ENCODE data around the gene KCTD5. TPM values are rescaled to one million over a fixed set of nuclear protein-coding genes. Genes with fewer than 3 reads are reported as not detected.

Gene KCTD5
- total RNA-seq, 2 donors from 2014 or later: 29.8 to 32.6 TPM

DNA sequence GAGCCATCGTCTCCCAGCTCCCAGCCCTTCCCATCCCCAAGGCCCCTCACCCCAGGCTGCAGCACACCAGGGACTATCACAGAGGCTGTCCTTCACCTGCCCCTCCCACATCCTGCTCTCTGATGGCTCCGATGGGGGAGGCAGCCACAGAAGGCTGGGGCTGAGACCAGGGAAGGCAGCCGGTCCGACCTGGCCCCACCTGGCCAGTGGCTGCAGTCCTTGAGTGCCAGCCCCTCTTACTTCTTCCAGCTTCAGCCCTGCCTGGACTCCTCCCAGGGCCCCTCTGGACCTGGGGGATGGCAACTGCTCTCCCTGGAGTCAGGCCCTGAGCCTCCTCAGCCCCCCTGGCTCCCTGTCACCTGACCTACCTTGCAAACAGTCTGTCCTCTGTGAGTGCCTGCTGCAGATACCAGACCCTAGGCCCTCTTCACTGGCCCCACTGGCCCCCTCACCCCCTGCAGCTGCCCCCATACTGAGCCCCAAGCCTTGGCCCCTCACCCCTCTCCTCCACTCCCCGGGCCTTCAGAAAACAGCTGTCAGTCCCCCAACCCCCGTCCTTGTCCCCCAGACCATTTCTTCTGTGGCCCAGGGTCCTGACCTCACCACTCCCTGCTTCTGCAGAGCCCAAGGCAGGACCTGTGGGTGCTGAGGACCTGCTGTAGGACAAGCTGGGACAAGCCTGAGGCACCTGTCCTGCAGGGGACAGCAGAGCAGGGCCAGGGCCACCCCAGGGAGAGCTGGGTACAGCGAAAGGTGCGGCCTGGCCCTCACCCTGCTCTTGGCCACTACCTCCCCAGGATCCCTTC lies 57.5 kb downstream of the KCTD5 start:
- Mint-ChIP-seq H3K36me3 (ENCODE audit: low read depth) (no peaks in the 10 kb centered on the region), H3K27ac (peak overlapping the region; percentile 80), H3K4me3 (no peak overlapping the region), H3K27me3 (ENCODE audit: insufficient read depth) (no peaks in the 10 kb centered on the region), H3K9me3 (no peaks in the 10 kb centered on the region), H3K4me1 (peaks cover 2% of the 10 kb centered on the region)
- no peak overlapping the region for H3K4me3 ChIP-seq (ENCODE audit: low read length)
- H3K36me3 ChIP-seq (ENCODE audit: control insufficient read depth, insufficient read depth, low read length): no peaks in the 10 kb centered on the region
- TF ChIP-seq CTCF (conservative IDR thresholded peaks at IDR 0.05): no peak
- no peaks in the 10 kb centered on the region for H3K4me1 ChIP-seq (ENCODE audit: control insufficient read depth, insufficient read depth, low read length)
- peak; percentile 74 for DNase-seq
- WGBS, 2 experiments (ENCODE audit: insufficient coverage in 1 of 2, insufficient read length in 1 of 2): 79 to 88% methylated on average over 2 to 8 of the region's 8 CpGs
- no peak overlapping the region for H3K27ac ChIP-seq (ENCODE audit: low read depth, low read length)
- no peaks in the 10 kb centered on the region for H3K9me3 ChIP-seq (ENCODE audit: control insufficient read depth, low read length)
- H3K27me3 ChIP-seq (ENCODE audit: control insufficient read depth, insufficient read depth, low read length, poor library complexity, severe bottlenecking): no peaks in the 10 kb centered on the region
- H3K9ac ChIP-seq (ENCODE audit: extremely low read depth, low read length, poor library complexity, severe bottlenecking): no peak overlapping the region

DNA sequence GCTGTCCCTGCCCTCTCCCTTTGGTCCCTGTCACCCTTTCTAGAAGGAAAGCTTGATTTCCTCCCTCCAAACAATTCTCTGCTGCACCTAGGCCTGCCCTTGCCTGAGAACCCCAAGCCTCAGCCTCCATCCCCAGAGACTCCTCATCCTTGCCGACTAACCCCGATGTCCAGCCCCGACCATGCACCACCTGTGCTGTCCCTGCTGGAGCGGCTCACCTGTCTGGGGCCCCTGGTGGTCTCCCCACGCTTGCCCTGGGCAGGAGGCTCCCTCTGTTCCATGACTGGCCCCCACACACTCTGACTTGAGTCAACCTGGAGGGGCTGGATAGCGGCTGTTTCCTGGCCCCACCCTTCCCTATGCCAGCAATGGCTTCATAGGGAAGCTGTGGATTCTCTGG lies 58.2 kb downstream of the KCTD5 start:
- 93 to 100% methylated on average over 2 to 6 of the region's 6 CpGs for WGBS, 2 experiments (ENCODE audit: insufficient coverage in 1 of 2, insufficient read length in 1 of 2)
- H3K9ac ChIP-seq (ENCODE audit: extremely low read depth, low read length, poor library complexity, severe bottlenecking): no peak overlapping the region
- no peaks in the 10 kb centered on the region for H3K27me3 ChIP-seq (ENCODE audit: control insufficient read depth, insufficient read depth, low read length, poor library complexity, severe bottlenecking)
- H3K9me3 ChIP-seq (ENCODE audit: control insufficient read depth, low read length): no peaks in the 10 kb centered on the region
- Mint-ChIP-seq H3K27ac (peak overlapping the region; percentile 80), H3K9me3 (no peaks in the 10 kb centered on the region), H3K36me3 (ENCODE audit: low read depth) (no peaks in the 10 kb centered on the region), H3K4me3 (no peak overlapping the region), H3K4me1 (peaks cover 2% of the 10 kb centered on the region), H3K27me3 (ENCODE audit: insufficient read depth) (no peaks in the 10 kb centered on the region)
- no peaks in the 10 kb centered on the region for H3K4me1 ChIP-seq (ENCODE audit: control insufficient read depth, insufficient read depth, low read length)
- no peak for DNase-seq
- TF ChIP-seq CTCF (conservative IDR thresholded peaks at IDR 0.05): no peak
- H3K27ac ChIP-seq (ENCODE audit: low read depth, low read length): no peak overlapping the region
- no peaks in the 10 kb centered on the region for H3K36me3 ChIP-seq (ENCODE audit: control insufficient read depth, insufficient read depth, low read length)
- no peak overlapping the region for H3K4me3 ChIP-seq (ENCODE audit: low read length)

DNA sequence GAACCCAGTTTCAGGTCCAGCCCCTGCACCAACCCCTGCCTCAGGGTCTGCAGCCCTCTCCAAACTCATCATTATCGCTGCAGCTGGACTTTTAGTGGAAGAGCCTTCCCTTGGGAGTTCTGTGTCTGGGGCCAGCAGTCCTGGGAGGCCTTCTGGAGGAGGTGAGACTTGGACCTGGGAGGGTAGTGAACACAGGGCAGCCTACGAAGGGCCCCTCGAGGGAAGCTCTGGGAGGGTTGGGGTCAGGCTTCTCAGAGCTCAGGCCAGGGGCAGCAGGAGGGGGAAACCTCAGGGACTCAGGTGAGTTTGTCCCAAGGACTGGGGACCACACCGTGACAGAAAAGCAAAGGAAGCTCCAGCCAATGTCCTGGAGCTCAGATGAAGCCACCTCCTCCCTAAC lies 58.8 kb downstream of the KCTD5 start:
- Histone ChIP-seq H3K36me3 (ENCODE audit: control insufficient read depth, insufficient read depth, low read length) (no peaks in the 10 kb centered on the region), H3K27me3 (ENCODE audit: control insufficient read depth, insufficient read depth, low read length, poor library complexity, severe bottlenecking) (no peaks in the 10 kb centered on the region), H3K9ac (ENCODE audit: extremely low read depth, low read length, poor library complexity, severe bottlenecking) (no peak overlapping the region), H3K4me1 (ENCODE audit: control insufficient read depth, insufficient read depth, low read length) (no peaks in the 10 kb centered on the region), H3K4me3 (ENCODE audit: low read length) (no peak overlapping the region), H3K27ac (ENCODE audit: low read depth, low read length) (no peak overlapping the region), H3K9me3 (ENCODE audit: control insufficient read depth, low read length) (no peaks in the 10 kb centered on the region)
- Mint-ChIP-seq H3K27ac (peak overlapping the region; percentile 55), H3K4me3 (no peak overlapping the region), H3K27me3 (ENCODE audit: insufficient read depth) (no peaks in the 10 kb centered on the region), H3K36me3 (ENCODE audit: low read depth) (no peaks in the 10 kb centered on the region), H3K9me3 (no peaks in the 10 kb centered on the region), H3K4me1 (peaks cover 2% of the 10 kb centered on the region)
- no peak for DNase-seq
- TF ChIP-seq CTCF (conservative IDR thresholded peaks at IDR 0.05): no peak
- 92 to 100% methylated on average over 1 to 4 of the region's 4 CpGs for WGBS, 2 experiments (ENCODE audit: insufficient coverage in 1 of 2, insufficient read length in 1 of 2)
